Inflammatory macrophage treated with lipopolysaccharide for 1 hour (primary cell): Measurements from ENCODE around the gene XPR1.
"Not testable (repeated sequence)": the region's sequence is repeated elsewhere in the genome, so short reads cannot be mapped to it uniquely, and the experiment has no call there.

Source experiments
- DNase-seq, 2 donors: peaks; one replicate each; pipeline ENCODE4 v3.0.0-alpha.2; 2020 to 2022

XPR1 gene

GRCh38 chr1:180644526-180645192 is 12.8 kb downstream of the XPR1 start:
- DNase-seq: no peak

- not testable (repeated sequence) for DNase-seq
Measured at GRCh38 chr1:180645261-180645660, 13.4 kb downstream of the XPR1 start.

DNA sequence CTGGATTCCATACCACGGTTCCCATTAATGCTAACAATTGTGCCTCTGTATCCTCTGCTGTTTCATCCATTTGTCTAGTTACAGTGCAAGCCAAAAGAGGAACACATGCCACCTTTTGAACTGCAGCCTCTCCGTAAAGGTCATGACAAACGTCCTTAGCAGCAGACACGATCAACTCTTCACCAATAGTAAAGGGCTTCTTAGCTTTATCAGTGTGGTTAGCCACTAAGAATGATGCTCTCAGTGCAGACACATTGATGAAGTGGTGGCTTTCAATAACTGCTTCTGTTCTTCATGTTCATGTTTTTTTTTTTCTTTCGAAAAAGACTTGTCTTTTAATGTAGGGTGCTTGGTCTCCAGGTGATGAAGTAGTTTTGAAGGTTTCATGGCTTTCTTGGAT is 14.3 kb downstream of the XPR1 start:
- DNase-seq: no peak

DNA sequence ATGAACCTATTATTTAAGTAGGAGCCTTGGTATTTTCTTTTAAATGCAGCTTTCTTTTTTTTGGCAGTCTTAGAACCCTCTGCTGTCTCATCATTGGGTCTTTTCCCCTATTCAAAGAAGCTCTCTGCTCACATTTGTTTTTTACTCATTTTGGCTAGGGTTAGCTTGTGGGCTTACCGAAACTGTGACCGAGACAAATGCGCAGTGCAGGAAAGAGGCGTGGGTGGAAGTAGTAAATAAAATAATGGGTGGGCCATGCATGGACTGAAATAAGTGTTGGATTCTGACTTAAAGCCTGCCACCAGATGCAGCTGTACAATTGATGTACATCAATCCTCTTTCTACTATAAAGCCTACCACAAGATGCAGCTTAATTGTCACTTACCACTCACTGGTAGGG is 14.7 kb downstream of the XPR1 start:
- DNase-seq: no peak

- DNase-seq: no peak
Measured at GRCh38 chr1:180652792-180653191, 21.0 kb downstream of the XPR1 start.

DNA sequence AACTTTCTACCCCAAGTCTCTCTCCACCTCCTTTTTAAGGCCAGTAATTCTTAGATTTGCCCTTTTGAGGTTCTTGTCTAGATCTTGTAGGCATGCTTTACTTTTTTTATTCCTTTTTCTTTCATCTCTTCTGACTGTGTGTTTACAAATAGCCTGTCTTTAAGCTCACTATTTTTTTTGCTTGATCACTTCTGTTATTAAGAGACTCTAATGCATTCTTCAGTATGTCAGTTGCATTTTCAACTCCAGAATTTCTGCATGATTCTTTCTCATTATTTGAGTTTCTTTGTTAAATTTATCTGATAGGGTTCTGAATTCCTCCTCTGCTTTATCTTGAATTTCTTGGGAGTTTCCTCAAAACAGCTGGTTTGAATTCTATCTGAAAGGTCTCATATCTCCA is 30.9 kb downstream of the XPR1 start:
- DNase-seq: no peak

DNA sequence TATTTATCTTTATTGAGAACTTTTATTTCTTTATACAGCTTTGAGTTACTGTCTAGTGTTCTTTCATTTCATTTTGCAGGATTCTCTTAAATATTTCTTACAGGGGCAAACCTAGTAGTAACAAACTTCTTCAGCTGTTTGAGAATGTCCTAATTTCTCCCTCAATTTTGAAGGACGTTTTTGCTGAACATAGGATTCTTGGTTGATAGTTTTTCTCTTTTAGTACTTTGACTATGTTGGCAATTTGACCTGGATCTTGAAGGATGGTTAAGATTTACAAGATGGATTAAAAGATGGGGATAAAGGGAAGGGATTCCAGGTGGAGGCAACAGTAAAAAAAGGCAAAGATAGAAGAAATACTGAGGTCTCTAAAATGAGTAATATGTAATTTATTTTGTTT is 38.9 kb downstream of the XPR1 start:
- no peak for DNase-seq

GRCh38 chr1:180672105-180672504 is 40.3 kb downstream of the XPR1 start:
- no peak for DNase-seq

DNA sequence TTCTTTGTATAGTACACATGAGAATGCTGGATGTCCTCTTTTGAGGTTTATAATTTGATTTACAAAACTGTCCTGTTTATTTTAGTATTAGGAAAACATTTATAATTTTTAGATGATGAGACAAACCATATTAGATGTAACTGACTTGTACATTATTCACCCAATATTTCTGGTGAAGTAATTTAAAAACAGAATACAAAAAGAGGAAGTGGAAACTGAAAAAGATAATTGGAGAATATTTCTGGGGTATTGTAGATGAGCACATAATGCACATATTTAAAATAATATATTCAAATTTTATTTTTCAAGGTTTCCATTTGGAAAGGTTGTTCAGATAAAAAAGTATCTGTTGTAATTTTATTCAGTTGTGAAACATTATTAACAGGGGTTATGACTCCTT is 40.7 kb downstream of the XPR1 start:
- DNase-seq: peak in 1 of 2 donors; percentile 9

- no peak for DNase-seq
Measured at GRCh38 chr1:180674603-180675530, 43.0 kb downstream of the XPR1 start.

- no peak for DNase-seq
Measured at GRCh38 chr1:180675586-180675985, 43.8 kb downstream of the XPR1 start.

DNA sequence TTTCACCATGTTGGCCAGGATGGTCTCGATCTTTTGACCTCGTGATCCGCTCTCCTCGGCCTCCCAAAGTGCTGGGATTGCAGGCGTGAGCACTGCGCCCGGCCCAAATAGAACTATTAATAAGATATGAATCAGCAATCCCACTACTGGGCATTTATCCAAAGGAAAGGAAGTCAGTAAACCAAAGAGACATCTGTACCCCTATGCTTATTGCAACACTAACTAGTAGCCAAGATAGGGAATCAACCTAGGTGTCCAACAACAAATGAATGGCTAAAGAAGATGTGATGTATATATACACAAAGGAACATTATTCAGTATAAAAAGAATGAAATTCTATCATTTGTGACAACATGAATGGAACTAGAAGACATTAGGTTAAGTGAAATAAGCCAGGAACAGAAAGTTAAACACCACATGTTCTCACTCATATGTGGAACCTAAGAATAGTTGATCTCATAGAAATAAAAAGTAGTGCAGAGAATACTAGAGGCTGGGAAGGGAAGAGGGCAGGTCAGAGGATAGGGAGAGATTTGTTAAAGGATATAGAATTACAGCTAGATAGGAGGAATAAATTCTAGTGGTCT is 48.8 kb downstream of the XPR1 start:
- DNase-seq: no peak

GRCh38 chr1:180683117-180683516 is 51.3 kb downstream of the XPR1 start:
- not testable (repeated sequence) for DNase-seq

DNA sequence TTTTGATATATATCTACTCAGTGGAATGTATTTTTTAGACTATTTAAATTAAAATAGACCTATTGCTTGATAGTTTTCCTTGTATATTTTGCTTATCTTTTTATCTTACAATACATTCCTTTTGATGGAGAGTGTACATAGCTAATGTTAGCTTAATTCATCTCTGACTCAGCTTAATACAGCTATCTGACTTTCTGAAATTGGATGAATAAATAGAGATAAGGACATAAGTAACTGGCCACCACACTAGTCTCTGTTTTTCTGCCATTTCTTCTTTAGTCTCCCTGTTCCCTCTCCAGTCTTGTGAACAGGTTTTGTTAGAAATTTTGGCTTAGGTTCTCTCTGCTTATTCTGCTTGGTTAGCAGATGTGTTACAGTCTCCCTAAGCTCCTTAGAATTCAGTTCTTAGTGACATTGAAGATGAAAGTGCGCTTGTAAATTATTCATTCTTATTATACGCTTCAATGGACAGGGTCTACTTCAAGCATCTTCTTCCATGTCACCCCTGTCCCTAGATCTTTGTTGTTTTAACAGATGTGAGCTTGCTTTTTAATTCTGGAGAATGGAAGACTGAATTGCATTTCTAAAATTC is 59.6 kb downstream of the XPR1 start:
- no peak for DNase-seq

GRCh38 chr1:180693564-180694244 is 61.9 kb downstream of the XPR1 start:
- no peak for DNase-seq

- DNase-seq: no peak
Measured at GRCh38 chr1:180695282-180695681, 63.5 kb downstream of the XPR1 start.

DNA sequence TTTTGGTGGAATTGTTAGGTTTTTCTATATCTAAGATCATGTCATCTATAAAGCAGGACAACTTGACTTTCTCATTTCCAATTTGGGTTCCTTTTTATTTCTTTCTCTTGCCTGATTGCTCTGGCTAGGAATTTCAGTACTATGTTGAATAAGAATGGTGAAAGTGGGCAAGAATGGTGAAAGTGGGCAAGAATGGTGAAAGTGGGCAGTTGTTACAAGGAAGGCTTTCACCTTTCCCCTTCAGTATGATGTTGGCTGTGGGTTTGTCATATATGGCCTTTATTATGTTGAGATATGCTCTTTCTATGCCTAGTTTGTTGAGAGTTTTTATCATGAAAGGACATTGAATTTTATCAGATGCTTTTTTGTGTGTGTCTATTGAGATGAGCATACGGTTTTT is 64.5 kb downstream of the XPR1 start:
- DNase-seq: no peak

- no peak for DNase-seq
Measured at GRCh38 chr1:180698580-180698979, 66.8 kb downstream of the XPR1 start.

DNA sequence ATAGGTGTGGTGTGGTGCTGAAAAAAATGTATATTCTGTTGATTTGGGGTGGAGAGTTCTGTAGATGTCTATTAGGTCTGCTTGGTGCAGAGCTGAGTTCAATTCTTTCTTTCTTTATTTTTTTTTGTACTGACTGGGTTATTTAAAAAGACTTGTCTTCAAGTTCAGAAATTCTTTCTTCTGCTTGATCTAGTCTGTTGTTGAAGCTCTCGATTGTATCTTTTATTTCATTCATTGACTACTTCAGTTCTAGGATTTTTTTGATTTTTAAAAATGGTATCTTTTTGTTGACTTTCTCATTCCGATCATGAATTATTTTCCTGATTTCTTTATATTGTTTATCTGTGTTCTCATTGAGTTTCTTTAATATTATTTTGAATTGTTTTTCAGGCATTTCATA is 70.6 kb downstream of the XPR1 start:
- DNase-seq: not testable (repeated sequence)

DNA sequence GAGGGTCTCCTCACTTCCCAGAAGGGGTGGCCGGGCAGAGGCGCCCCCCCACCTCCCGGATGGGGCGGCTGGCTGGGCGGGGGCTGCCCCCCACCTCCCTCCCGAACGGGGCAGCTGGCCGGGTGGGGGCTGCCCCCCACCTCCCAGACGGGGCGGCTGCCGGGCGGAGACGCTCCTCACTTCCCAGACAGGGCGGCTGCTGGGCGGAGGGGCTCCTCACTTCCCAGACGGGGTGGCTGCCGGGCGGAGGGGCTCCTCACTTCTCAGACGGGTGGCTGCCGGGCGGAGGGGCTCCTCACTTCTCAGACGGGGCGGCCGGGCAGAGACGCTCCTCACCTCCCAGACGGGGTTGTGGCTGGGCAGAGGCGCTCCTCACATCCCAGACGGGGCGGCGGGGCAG is 78.9 kb downstream of the XPR1 start:
- DNase-seq: not testable (repeated sequence)

DNA sequence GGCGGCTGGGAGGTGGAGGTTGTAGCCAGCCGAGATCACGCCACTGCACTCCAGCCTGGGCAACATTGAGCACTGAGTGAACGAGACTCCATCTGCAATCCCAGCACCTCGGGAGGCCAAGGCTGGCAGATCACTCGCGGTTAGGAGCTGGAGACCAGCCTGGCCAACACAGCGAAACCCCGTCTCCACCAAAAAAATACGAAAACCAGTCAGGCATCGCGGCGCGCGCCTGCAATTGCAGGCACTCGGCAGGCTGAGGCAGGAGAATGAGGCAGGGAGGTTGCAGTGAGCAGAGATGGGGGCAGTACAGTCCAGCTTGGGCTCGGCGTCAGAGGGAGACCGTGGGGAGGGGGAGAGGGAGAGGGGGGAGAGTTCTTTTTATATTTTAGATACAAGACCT is 79.4 kb downstream of the XPR1 start:
- not testable (repeated sequence) for DNase-seq

GRCh38 chr1:180720753-180721152 is 88.9 kb downstream of the XPR1 start:
- DNase-seq: no peak

DNA sequence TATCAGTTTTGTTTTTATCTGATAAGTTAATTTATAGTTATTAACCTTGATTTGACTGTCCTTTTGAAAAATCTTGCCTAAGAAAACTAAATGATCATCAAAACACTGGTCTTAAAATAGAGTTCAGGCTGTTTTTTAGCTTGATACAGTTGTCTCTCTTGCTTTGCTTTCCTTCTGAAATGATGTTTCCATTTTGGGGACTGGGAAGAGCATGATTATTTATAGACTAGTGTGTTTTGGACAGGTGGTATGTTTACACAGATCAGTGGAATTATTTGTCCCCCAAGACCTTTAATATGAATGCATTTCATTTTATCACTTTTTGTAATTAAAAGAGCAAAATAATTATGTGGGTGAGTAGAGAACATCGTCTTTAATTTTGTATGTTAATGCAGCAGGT is 90.8 kb downstream of the XPR1 start:
- DNase-seq: no peak
